CD4-positive, alpha-beta T cell treated with Interleukin-4 for 1 hour (primary cell): ENCODE measurements around the gene EYS.
"Not testable (repeated sequence)": the region's sequence is repeated elsewhere in the genome, so short reads cannot be mapped to it uniquely, and the experiment has no call there.

ENCODE experiments used
- DNase-seq, 2 donors: peaks; one replicate each; pipeline ENCODE4 v3.0.0-alpha.2; 2020 to 2022

Gene EYS

GRCh38 chr6:64006246-64006645 lies 1700.8 kb downstream of the EYS start:
- no peak for DNase-seq

DNA sequence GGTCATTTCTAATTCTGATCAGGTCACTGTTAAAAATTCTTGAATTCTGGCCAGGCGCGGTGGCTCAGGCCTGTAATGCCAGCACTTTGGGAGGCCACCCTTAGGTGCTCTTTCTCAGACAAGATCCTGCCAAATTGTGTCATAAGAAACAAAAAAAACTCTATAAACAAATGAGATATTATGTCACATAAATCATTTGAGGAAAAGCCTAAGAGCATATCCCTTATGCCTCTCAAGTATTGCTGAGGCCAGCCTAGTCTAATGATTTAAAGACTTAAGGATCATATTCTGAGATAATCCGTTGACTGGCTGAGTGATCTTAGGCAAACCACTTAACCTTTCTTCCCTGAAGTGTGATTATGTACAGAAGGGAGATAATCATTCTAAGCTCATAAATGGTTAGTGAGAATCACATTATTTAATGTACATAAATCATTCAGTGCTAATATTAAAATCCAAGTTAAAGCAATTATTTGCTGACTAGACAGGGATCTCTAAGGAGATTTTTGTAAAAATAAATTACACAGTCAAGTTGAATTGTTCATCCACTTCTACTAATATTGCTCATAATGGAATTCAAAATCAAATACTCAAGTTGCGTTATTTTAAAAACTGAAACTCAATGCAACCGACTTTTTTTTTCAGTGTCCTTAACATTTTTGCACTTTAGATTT lies 1706.1 kb downstream of the EYS start:
- no peak for DNase-seq

- DNase-seq: no peak
Measured at GRCh38 chr6:63999613-64000012, 1707.4 kb downstream of the EYS start.

DNA sequence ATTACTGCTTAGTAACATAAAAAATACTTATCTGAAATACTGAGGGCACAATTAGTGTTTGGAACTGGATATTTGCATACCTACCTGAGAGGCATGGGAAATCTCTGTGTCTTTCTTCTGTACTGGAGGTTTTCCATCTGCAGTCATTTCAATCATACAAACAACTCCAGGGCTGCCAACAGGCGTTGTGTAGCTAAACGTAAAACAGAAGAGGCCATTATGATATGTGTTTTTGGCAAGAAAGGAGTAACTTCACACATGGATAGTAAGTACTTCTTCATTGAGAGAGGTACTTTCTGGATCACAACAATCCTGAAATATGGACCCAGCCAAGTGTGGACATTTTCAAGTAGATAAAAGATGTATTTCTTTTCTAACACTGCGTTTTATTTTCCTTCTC lies 1708.0 kb downstream of the EYS start:
- no peak for DNase-seq

DNA sequence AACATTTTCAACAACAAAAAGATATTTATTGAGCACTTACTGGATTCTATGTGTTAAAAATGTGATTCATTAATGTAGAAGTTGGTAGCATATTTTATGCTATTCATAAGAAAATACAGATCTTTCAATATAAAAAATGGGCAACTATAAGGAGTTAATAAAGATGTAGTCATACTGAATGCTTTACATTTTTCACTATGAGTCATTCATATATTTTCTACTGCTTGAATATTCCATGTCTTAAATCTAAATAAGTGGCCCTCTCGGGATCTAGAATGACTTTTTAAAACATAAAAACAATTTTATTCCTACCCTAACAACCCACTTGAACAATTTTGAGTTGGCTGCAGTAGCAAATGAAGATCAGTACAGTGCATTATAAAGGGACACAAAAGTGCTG lies 1709.3 kb downstream of the EYS start:
- no peak for DNase-seq

- no peak for DNase-seq
Measured at GRCh38 chr6:63997221-63997620, 1709.8 kb downstream of the EYS start.

GRCh38 chr6:63985223-63985622 lies 1721.8 kb downstream of the EYS start:
- DNase-seq: no peak

DNA sequence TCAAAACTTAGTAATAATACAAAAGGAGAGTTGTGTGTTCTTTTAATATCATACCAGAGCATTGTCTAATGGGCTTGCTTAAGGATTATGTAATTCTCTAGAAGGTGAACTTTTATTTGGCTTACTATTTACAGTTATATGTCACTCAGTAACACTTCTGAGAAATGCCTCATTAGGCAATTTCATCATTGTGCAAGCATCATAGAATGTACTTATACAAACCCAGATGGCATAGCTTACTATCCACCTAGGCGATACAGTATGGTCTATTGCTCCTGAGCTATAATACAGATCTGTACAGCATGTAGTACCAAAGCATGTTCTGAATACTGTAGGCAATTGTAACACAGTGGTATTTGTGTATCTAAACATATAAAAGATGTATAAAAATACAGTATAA lies 1731.3 kb downstream of the EYS start:
- DNase-seq: no peak

DNA sequence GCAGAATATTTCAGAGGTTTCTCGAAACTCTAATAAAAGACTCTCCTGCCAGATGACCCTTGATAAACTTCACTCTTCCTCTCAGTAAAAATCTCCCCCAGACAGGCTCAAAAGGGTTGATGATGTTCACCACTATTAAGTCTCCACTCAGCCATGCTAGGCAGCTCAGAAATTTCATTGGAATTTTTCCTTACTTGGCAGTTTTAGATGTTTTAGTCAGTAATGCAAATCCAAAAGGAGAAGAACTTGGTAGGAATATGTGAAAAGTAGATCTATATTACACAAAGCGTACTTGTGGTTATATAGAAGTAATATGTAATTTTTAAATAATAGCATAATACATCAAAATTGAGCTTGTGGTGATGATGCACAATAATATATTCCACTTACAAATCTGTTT lies 1738.4 kb downstream of the EYS start:
- no peak for DNase-seq

- no peak for DNase-seq
Measured at GRCh38 chr6:63964366-63964765, 1742.7 kb downstream of the EYS start.

DNA sequence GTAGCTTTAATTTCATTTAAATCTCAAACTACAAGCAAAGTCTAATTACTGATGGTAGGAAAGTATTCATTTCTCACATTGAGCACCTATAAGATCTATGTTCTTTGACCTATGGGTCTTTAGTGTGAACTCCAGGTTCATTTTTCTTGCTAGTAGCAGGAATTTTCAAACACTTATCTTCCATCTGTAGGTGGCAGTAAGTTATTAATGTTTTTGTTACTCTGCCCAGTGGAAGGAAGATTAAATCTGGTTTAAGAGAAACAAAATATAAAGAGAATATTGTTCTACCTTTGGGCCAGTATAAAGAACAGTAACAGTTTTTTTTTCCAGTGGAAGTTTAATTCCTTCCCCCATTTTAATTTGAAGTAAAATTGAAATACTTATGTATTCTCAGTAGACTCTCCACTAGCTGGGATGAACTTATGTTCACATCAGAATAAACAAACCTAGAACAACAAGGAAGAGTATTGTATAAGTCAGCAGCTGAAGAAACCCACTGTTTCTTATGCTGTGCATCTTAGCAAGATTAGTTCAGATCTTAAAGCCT lies 1743.2 kb downstream of the EYS start:
- no peak for DNase-seq

GRCh38 chr6:63953336-63954021 lies 1753.5 kb downstream of the EYS start:
- DNase-seq: not testable (repeated sequence)

DNA sequence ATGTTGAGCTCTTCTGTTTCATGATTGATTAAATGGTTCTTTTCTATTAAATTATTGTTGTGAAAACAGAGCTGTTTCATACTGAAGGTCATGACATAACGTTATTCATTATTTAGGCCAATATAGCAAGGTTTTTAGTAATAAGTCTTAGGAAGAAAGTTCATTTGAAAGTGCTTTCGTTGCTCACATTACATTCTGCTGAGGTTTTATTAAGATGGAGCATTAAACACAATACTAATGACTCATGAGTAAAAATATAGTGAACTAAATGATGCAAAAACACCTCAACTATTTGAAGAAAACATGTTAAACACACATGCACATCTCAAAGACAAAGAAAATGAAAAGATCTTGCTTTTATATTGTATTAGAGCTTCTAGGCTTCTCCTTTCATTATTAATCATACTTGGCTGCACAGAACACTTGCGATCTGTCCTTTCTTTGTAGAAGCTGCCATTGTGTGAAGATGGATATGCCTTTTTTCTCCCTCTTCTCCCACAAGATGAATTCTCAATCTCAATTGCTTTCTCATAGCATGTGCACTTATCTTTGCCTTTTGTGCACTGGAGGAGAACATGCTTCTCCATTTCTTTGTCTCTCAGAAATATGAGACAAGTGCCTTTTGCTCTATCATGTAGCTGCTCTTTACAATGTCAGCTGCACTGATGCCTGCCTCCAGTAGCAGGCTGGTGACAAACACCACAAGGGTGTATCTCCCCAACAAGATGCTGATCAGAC lies 1759.1 kb downstream of the EYS start:
- DNase-seq: no peak

GRCh38 chr6:63945987-63946386 lies 1761.0 kb downstream of the EYS start:
- no peak for DNase-seq

DNA sequence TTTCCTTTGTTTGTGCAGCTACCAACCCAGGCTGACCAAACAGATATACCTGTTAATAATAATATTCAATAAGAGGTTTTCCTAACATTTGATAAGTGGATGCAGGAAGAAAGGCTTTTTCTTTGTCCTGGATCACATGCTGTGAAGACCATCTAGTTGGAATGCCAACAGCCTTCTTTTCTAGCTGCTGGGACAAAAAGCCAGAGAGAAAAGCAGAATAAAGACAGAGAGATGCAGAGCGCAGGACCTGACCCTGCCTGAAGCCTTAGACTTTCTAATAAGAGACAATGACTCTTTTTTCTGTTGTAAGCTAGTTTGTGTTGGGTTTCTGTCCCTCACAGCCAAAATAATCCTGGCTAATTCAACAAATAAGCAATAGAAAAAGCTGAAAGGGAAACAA lies 1763.2 kb downstream of the EYS start:
- DNase-seq: no peak

- DNase-seq: no peak
Measured at GRCh38 chr6:63941747-63942470, 1765.1 kb downstream of the EYS start.

GRCh38 chr6:63940056-63940455 lies 1767.0 kb downstream of the EYS start:
- DNase-seq: no peak

- no peak for DNase-seq
Measured at GRCh38 chr6:63936399-63936798, 1770.6 kb downstream of the EYS start.

DNA sequence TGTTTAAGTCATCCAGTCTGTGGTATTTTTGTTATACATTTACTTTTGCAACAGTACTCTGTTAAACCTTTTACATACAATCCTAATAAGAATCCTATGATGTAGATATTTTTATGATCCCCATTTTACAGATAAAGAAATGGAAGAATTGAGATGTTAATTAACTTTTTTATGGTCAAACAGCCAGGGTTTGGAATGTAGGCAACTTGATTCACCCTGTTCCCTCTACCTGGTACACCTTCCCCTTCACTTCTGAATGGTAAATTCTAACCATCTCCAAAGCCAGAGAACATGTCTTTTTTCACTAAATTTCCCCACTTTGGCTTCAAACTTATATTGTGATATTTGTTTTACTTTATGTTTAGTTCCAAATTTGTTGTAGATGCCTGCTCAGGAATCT lies 1771.3 kb downstream of the EYS start:
- DNase-seq: no peak

DNA sequence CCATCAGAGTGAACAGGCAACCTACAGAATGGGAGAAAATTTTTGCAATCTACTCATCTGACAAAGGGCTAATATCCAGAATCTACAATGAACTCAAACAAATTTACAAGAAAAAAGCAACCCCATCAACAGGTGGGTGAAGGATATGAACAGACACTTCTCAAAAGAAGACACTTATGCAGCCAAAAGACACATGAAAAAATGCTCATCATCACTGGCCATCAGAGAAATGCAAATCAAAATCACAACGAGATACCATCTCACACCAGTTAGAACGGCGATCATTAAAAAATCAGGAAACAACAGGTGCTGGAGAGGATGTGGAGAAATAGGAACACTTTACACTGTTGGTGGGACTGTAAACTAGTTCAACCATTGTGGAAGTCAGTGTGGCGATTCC lies 1773.1 kb downstream of the EYS start:
- DNase-seq: not testable (repeated sequence)

GRCh38 chr6:63930848-63931247 lies 1776.2 kb downstream of the EYS start:
- DNase-seq: no peak

- no peak for DNase-seq
Measured at GRCh38 chr6:63929111-63929510, 1777.9 kb downstream of the EYS start.

GRCh38 chr6:63928613-63929012 lies 1778.4 kb downstream of the EYS start:
- DNase-seq: no peak
